ENCODE results near the gene ADGRD1. TPM values are rescaled to one million over a fixed set of nuclear protein-coding genes. Genes with fewer than 3 reads are reported as not detected.

The ADGRD1 gene
- total RNA-seq, 1 donor from 2014 or later: 0.26 TPM

Other genes starting within 250 kb of the ADGRD1 start
- gene RIMBP2, start 237.6 kb upstream of the ADGRD1 start, total RNA-seq: not detected in 2 replicates
- 20.9 and 22.9 TPM in 2 replicates for gene STX2, start 114.7 kb upstream of the ADGRD1 start, total RNA-seq
- 567 and 705 TPM in 2 replicates for gene RAN, start 81.8 kb upstream of the ADGRD1 start, total RNA-seq